GM18519 (cell line): ENCODE results near the gene ATP5MC2.

Source experiments
- ATAC-seq: cut with Tn5 transposase; IDR thresholded peaks from one replicate; pipeline ENCODE4 v1.9.1; 2021; ENCODE audit warnings: mild to moderate bottlenecking, moderate library complexity; ENCODE audit not compliant: unreplicated experiment, low FRiP score

ATP5MC2 gene

GRCh38 chr12:53617700-53618099 lies 58.2 kb downstream of the ATP5MC2 start:
- ATAC-seq = no peak

- no peak for ATAC-seq
These were observed 58.9 kb downstream of the ATP5MC2 start for GRCh38 chr12:53616950-53617349.
